ENCODE measurements around the gene UGT1A5.

Gene UGT1A5

GRCh38 chr2:233760043-233760442 lies 47.3 kb downstream of the UGT1A5 start, which contains the start of gene UGT1A1:
Gene UGT1A1, plus strand, starts transcription at chr2:233760270. Its CDS starts 18 bp downstream, at chr2:233760288.
- TF ChIP-seq EGR2 (tag by site-specific recombination; IDR thresholded peaks at IDR 0.05; ENCODE audit: low read depth) = no peak
- no peak for TF ChIP-seq ZBTB26 (tag by site-specific recombination; optimal IDR thresholded peaks at IDR 0.05)
- ChIA-PET POLR2A (no interaction called here), CTCF (no interaction called here)
- H3K4me1 ChIP-seq (ENCODE audit: control insufficient read depth, insufficient read depth, low read length) = no peaks in the 10 kb centered on the region
- H3K4me3 ChIP-seq (ENCODE audit: low read depth, low read length) = no peak within 1 kb of the TSS
- no peaks in the 10 kb centered on the region for H3K9me3 ChIP-seq (ENCODE audit: control insufficient read depth, insufficient read depth, low read depth, low read length)
- H3K27ac ChIP-seq (ENCODE audit: extremely low read depth, low read depth, low read length) = no peak within 1 kb of the TSS
- H3K36me3 ChIP-seq (ENCODE audit: control insufficient read depth in 2 of 2, insufficient read depth in 1 of 2, low read length in 2 of 2) = no peaks in the 10 kb centered on the region

- CTCF ChIA-PET = interaction anchor here (0.5 to 0.7 kb wide), 2 partner anchors 30 to 1214 kb away, joined by 3 to 4 read pairs; no protein-coding TSS in a partner anchor
- POLR2A ChIA-PET = interaction anchor here (0.6 kb wide), 1 partner anchor 195 kb away, joined by 4 read pairs; no protein-coding TSS in a partner anchor
- H3K9me3 ChIP-seq (ENCODE audit: control insufficient read depth, insufficient read depth, low read depth, low read length) = no peaks in the 10 kb centered on the region
- no peaks in the 10 kb centered on the region for H3K4me1 ChIP-seq (ENCODE audit: control insufficient read depth, insufficient read depth, low read length)
- no peak overlapping the region for H3K4me3 ChIP-seq (ENCODE audit: low read depth, low read length)
- no peaks in the 10 kb centered on the region for H3K36me3 ChIP-seq (ENCODE audit: control insufficient read depth in 2 of 2, insufficient read depth in 1 of 2, low read length in 2 of 2)
- TF ChIP-seq ZNF23 (tag by site-specific recombination; IDR thresholded peaks at IDR 0.05; ENCODE audit: borderline replicate concordance) = no peak
- TF ChIP-seq ZNF561 (tag by site-specific recombination; IDR thresholded peaks at IDR 0.05; ENCODE audit: borderline replicate concordance) = no peak
- no peak for TF ChIP-seq OSR2 (tag by site-specific recombination; IDR thresholded peaks at IDR 0.05)
- no peak for TF ChIP-seq ZNF426 (tag by site-specific recombination; IDR thresholded peaks at IDR 0.05)
- no peak for TF ChIP-seq EGR2 (tag by site-specific recombination; IDR thresholded peaks at IDR 0.05; ENCODE audit: low read depth)
- no peak for TF ChIP-seq ZNF488 (tag by site-specific recombination; IDR thresholded peaks at IDR 0.05)
- TF ChIP-seq INSM2 (tag by site-specific recombination; IDR thresholded peaks at IDR 0.05) = no peak
- TF ChIP-seq ZBTB26 (tag by site-specific recombination; optimal IDR thresholded peaks at IDR 0.05) = no peak
- TF ChIP-seq ZNF664 (tag by site-specific recombination; IDR thresholded peaks at IDR 0.05) = no peak
- TF ChIP-seq PRDM6 (tag by site-specific recombination; IDR thresholded peaks at IDR 0.05) = no peak
- no peak for TF ChIP-seq ZNF654 (tag by site-specific recombination; IDR thresholded peaks at IDR 0.05; ENCODE audit: low read depth)
- TF ChIP-seq, protein P1, sequence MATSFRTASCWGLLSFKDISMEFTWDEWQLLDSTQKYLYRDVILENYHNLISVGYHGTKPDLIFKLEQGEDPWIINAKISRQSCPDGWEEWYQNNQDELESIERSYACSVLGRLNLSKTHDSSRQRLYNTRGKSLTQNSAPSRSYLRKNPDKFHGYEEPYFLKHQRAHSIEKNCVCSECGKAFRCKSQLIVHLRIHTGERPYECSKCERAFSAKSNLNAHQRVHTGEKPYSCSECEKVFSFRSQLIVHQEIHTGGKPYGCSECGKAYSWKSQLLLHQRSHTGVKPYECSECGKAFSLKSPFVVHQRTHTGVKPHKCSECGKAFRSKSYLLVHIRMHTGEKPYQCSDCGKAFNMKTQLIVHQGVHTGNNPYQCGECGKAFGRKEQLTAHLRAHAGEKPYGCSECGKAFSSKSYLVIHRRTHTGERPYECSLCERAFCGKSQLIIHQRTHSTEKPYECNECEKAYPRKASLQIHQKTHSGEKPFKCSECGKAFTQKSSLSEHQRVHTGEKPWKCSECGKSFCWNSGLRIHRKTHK (tag by site-specific recombination; IDR thresholded peaks at IDR 0.05) = no peak
- no peak for TF ChIP-seq ZNF248 (tag by site-specific recombination; IDR thresholded peaks at IDR 0.05)
- TF ChIP-seq ZNF677 (tag by site-specific recombination; IDR thresholded peaks at IDR 0.05) = no peak
- no peak for TF ChIP-seq ZNF76 (tag by site-specific recombination; IDR thresholded peaks at IDR 0.05; ENCODE audit: borderline replicate concordance, low read depth)
- no peak for TF ChIP-seq ZNF112 (tag by site-specific recombination; IDR thresholded peaks at IDR 0.05)
- no peak overlapping the region for H3K27ac ChIP-seq (ENCODE audit: extremely low read depth, low read depth, low read length)
Measured at GRCh38 chr2:233761040-233761769, 48.5 kb downstream of the UGT1A5 start.

All from HEK293 (cell line).